GM12878 (cell line): ENCODE measurements around the gene MAP3K5. TPM values are rescaled to one million over a fixed set of nuclear protein-coding genes. Genes with fewer than 3 reads are reported as not detected.

Experiments used
- CREM ChIP-seq: IDR thresholded peaks from 2 replicates; pipeline ENCODE4 v1.6.1; 2014; ENCODE audit warnings: antibody characterized with exemption, low read depth
- EGR1 ChIP-seq, 2 experiments: IDR thresholded peaks; 1 replicate in 1 of 2; 2 replicates in 1 of 2; pipeline ENCODE4 v1.6.1; 2011 to 2012; ENCODE audit warnings: low read depth in 2 of 2, low read length in 2 of 2, borderline replicate concordance in 1 of 2, mild to moderate bottlenecking in 1 of 2, moderate library complexity in 1 of 2
- EP300 ChIP-seq, 2 experiments: fragments of 150-350 bp in 1 of 2; IDR thresholded peaks; 2 replicates each; pipeline ENCODE4 v1.6.1; 2011 to 2012; ENCODE audit warnings: low read depth in 2 of 2, low read length in 2 of 2, borderline replicate concordance in 1 of 2, improper control_type of control experiment in 1 of 2, inconsistent platforms in 1 of 2; ENCODE audit not compliant: control insufficient read depth in 1 of 2
- KDM1A ChIP-seq: fragments of 200-600 bp; sonication (generic); IDR thresholded peaks from 2 replicates; pipeline ENCODE4 v1.6.1; 2016; ENCODE audit warnings: borderline replicate concordance
- MTA3 ChIP-seq: IDR thresholded peaks from 2 replicates; pipeline ENCODE4 v1.6.1; 2012; ENCODE audit warnings: low read length, inconsistent platforms, borderline replicate concordance
- WRNIP1 ChIP-seq: IDR thresholded peaks from 2 replicates; pipeline ENCODE4 v1.6.1; 2011; ENCODE audit warnings: low read depth, low read length, improper control_type of control experiment, borderline replicate concordance
- ZNF274 ChIP-seq: IDR thresholded peaks from one replicate; pipeline ENCODE4 v1.8.0; 2011; ENCODE audit not compliant: insufficient read length, insufficient read depth
- ZNF622 ChIP-seq: fragments of 450-650 bp; IDR thresholded peaks from 2 replicates; pipeline ENCODE4 v1.6.1; 2017; ENCODE audit warnings: mild to moderate bottlenecking, inconsistent platforms
- polyA plus RNA-seq, 11 experiments: library from polyadenylated mRNA; depleted of rRNA in 4 of 11; unstranded in 6 of 11; stranded (reverse) in 5 of 11; fragments of >200 nt; fragmentation: Nextera tagmentation in 4 of 11; fragmentation: Illumina TruSeq in 1 of 11; extraction: Ambion mirVana in 4 of 11; extraction: Trizol in 1 of 11; gene quantifications; 1 replicate in 1 of 11; 2 replicates in 10 of 11; pipeline versions ENCODE4 v1.2.1 to v1.2.3, GENCODE V29; 2011 to 2016; ENCODE audit warnings: inconsistent platforms in 2 of 11, missing spikeins in 2 of 11, low read depth in 1 of 11
- total RNA-seq, 4 experiments: library from RNA; depleted of rRNA in 3 of 4; stranded (reverse); fragments of >200 nt in 3 of 4; fragmentation: Illumina TruSeq in 1 of 4; extraction: Trizol in 1 of 4; gene quantifications; 2 replicates each; pipeline versions ENCODE4 v1.2.1 to v1.2.3, GENCODE V29; 2013 to 2021
- TF ChIP-seq, protein P1 (sequence below): fragments of 450-650 bp; IDR thresholded peaks from 2 replicates; pipeline ENCODE4 v1.6.1; 2017; ENCODE audit warnings: mild to moderate bottlenecking, moderate library complexity
- TF ChIP-seq, protein P2 (sequence below): IDR thresholded peaks from 2 replicates; pipeline ENCODE4 v1.6.1; 2012; ENCODE audit warnings: mild to moderate bottlenecking, low read depth, low read length
- TF ChIP-seq, protein P3 (sequence below): IDR thresholded peaks from 2 replicates; pipeline ENCODE4 v1.6.1; 2011; ENCODE audit warnings: low read depth, low read length, improper control_type of control experiment, borderline replicate concordance
- TF ChIP-seq, protein P4 (sequence below): fragments of 450-650 bp; IDR thresholded peaks from 2 replicates; pipeline ENCODE4 v1.6.1; 2017; ENCODE audit warnings: mild to moderate bottlenecking

MAP3K5 gene
- total and polyA plus RNA-seq, 10 of the 15 experiments (the other 5 are each of a cell fraction or from before 2014, with no cell fraction given) = 5.4 to 34.3 (median 26.4) TPM

- TF ChIP-seq, protein P1, sequence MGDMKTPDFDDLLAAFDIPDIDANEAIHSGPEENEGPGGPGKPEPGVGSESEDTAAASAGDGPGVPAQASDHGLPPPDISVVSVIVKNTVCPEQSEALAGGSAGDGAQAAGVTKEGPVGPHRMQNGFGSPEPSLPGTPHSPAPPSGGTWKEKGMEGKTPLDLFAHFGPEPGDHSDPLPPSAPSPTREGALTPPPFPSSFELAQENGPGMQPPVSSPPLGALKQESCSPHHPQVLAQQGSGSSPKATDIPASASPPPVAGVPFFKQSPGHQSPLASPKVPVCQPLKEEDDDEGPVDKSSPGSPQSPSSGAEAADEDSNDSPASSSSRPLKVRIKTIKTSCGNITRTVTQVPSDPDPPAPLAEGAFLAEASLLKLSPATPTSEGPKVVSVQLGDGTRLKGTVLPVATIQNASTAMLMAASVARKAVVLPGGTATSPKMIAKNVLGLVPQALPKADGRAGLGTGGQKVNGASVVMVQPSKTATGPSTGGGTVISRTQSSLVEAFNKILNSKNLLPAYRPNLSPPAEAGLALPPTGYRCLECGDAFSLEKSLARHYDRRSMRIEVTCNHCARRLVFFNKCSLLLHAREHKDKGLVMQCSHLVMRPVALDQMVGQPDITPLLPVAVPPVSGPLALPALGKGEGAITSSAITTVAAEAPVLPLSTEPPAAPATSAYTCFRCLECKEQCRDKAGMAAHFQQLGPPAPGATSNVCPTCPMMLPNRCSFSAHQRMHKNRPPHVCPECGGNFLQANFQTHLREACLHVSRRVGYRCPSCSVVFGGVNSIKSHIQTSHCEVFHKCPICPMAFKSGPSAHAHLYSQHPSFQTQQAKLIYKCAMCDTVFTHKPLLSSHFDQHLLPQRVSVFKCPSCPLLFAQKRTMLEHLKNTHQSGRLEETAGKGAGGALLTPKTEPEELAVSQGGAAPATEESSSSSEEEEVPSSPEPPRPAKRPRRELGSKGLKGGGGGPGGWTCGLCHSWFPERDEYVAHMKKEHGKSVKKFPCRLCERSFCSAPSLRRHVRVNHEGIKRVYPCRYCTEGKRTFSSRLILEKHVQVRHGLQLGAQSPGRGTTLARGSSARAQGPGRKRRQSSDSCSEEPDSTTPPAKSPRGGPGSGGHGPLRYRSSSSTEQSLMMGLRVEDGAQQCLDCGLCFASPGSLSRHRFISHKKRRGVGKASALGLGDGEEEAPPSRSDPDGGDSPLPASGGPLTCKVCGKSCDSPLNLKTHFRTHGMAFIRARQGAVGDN = no peak
- no peak for TF ChIP-seq WRNIP1
- no peak for TF ChIP-seq EP300 (IDR thresholded peaks at IDR 0.05; ENCODE audit: borderline replicate concordance in 1 of 2, control insufficient read depth in 1 of 2, low read depth in 2 of 2, low read length in 2 of 2)
- TF ChIP-seq ZNF274 = no peak
- TF ChIP-seq CREM = no peak
- TF ChIP-seq, protein P2, sequence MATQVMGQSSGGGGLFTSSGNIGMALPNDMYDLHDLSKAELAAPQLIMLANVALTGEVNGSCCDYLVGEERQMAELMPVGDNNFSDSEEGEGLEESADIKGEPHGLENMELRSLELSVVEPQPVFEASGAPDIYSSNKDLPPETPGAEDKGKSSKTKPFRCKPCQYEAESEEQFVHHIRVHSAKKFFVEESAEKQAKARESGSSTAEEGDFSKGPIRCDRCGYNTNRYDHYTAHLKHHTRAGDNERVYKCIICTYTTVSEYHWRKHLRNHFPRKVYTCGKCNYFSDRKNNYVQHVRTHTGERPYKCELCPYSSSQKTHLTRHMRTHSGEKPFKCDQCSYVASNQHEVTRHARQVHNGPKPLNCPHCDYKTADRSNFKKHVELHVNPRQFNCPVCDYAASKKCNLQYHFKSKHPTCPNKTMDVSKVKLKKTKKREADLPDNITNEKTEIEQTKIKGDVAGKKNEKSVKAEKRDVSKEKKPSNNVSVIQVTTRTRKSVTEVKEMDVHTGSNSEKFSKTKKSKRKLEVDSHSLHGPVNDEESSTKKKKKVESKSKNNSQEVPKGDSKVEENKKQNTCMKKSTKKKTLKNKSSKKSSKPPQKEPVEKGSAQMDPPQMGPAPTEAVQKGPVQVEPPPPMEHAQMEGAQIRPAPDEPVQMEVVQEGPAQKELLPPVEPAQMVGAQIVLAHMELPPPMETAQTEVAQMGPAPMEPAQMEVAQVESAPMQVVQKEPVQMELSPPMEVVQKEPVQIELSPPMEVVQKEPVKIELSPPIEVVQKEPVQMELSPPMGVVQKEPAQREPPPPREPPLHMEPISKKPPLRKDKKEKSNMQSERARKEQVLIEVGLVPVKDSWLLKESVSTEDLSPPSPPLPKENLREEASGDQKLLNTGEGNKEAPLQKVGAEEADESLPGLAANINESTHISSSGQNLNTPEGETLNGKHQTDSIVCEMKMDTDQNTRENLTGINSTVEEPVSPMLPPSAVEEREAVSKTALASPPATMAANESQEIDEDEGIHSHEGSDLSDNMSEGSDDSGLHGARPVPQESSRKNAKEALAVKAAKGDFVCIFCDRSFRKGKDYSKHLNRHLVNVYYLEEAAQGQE = no peak
- TF ChIP-seq ZNF622 = no peak
- no peak for TF ChIP-seq EGR1 (IDR thresholded peaks at IDR 0.05; ENCODE audit: borderline replicate concordance in 1 of 2, low read depth in 2 of 2, low read length in 2 of 2)
- no peak for TF ChIP-seq KDM1A
- TF ChIP-seq, protein P3, sequence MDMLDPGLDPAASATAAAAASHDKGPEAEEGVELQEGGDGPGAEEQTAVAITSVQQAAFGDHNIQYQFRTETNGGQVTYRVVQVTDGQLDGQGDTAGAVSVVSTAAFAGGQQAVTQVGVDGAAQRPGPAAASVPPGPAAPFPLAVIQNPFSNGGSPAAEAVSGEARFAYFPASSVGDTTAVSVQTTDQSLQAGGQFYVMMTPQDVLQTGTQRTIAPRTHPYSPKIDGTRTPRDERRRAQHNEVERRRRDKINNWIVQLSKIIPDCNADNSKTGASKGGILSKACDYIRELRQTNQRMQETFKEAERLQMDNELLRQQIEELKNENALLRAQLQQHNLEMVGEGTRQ = no peak
- TF ChIP-seq MTA3 = no peak
- TF ChIP-seq, protein P4, sequence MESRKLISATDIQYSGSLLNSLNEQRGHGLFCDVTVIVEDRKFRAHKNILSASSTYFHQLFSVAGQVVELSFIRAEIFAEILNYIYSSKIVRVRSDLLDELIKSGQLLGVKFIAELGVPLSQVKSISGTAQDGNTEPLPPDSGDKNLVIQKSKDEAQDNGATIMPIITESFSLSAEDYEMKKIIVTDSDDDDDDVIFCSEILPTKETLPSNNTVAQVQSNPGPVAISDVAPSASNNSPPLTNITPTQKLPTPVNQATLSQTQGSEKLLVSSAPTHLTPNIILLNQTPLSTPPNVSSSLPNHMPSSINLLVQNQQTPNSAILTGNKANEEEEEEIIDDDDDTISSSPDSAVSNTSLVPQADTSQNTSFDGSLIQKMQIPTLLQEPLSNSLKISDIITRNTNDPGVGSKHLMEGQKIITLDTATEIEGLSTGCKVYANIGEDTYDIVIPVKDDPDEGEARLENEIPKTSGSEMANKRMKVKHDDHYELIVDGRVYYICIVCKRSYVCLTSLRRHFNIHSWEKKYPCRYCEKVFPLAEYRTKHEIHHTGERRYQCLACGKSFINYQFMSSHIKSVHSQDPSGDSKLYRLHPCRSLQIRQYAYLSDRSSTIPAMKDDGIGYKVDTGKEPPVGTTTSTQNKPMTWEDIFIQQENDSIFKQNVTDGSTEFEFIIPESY = no peak
Measured at GRCh38 chr6:136747507-136747906, 44.8 kb downstream of the MAP3K5 start (continued).
